ENCODE measurements around the gene TLR8.
"Not testable (repeated sequence)": the region's sequence is repeated elsewhere in the genome, so short reads cannot be mapped to it uniquely, and the experiment has no call there.

The TLR8 gene

DNA sequence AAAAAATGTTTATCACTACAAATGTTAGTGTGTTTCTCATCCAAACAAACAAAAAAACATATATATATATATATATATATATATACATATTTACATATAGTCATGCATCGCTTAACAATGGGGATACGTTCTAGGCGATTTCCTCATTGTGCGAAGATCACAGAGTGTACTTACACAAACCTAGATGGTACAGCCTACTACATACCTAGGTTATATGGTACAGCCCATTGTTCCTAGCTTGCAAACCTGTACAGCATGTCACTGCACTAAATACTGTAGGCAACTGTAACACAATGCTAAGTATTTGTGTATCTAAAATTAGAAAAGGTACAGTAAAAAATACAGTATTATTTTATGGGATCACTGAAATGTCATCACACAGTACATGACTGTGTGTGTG, 52.0 kb downstream of the TLR8 start:
- ATAC-seq = no peak
- TF ChIP-seq ARNTL (CRISPR knock-in tag; IDR thresholded peaks at IDR 0.05; ENCODE audit: borderline replicate concordance, low read depth) (no peak), CSDC2 (CRISPR knock-in tag; IDR thresholded peaks at IDR 0.05) (no peak), PPARA (CRISPR knock-in tag; IDR thresholded peaks at IDR 0.05; ENCODE audit: borderline replicate concordance) (no peak), TCF4 (CRISPR knock-in tag; IDR thresholded peaks at IDR 0.05; ENCODE audit: borderline replicate concordance) (no peak), GLIS3 (CRISPR knock-in tag; IDR thresholded peaks at IDR 0.05) (no peak), ZFP3 (CRISPR knock-in tag; IDR thresholded peaks at IDR 0.05) (no peak), ZC3H10 (CRISPR knock-in tag; IDR thresholded peaks at IDR 0.05) (no peak)

DNA sequence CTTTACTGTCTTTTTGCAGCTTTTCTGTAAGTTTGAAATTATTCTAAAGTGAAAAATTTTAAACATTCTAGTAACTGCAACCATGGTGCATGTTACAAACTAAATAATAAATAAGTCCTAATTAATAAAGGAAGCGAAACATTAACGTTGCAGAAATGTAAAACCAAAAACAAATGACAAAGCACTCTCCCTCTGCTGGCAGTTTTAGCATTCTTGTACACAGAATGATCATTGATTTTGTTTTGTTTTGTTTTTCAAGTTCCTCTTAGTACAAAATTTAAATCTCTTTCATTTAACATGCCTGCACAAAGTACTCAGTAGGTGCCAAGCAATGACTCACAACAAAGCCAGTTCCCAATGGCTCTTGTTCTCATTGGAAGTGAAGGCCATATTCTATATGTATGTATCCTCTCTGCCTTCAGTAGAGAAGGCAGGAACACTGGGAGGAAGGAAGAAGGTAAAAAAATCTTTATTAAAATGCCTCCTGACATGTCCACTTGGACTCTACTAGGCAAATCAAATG, 54.8 kb downstream of the TLR8 start:
- no peak; the same call in 2 of the 3 replicates for ATAC-seq
- TF ChIP-seq ZNF565 (CRISPR knock-in tag; conservative IDR thresholded peaks at IDR 0.05; ENCODE audit: low read depth) (no peak), POU6F1 (CRISPR knock-in tag; IDR thresholded peaks at IDR 0.05; ENCODE audit: borderline replicate concordance, low read depth) (no peak), TCF4 (CRISPR knock-in tag; IDR thresholded peaks at IDR 0.05; ENCODE audit: borderline replicate concordance) (no peak), PPARA (CRISPR knock-in tag; IDR thresholded peaks at IDR 0.05; ENCODE audit: borderline replicate concordance) (no peak), TOX (CRISPR knock-in tag; IDR thresholded peaks at IDR 0.05; ENCODE audit: borderline replicate concordance) (no peak), ZNF8 (CRISPR knock-in tag; IDR thresholded peaks at IDR 0.05) (no peak), OSR1 (CRISPR knock-in tag; IDR thresholded peaks at IDR 0.05) (no peak), CSDC2 (CRISPR knock-in tag; IDR thresholded peaks at IDR 0.05) (no peak), CREB5 (CRISPR knock-in tag; IDR thresholded peaks at IDR 0.05; ENCODE audit: low read depth) (no peak), ZNF70 (CRISPR knock-in tag; IDR thresholded peaks at IDR 0.05) (no peak), ISL1 (CRISPR knock-in tag; IDR thresholded peaks at IDR 0.05) (no peak), ZFP3 (CRISPR knock-in tag; IDR thresholded peaks at IDR 0.05) (no peak), TSHZ2 (CRISPR knock-in tag; IDR thresholded peaks at IDR 0.05) (no peak), ARNTL (CRISPR knock-in tag; IDR thresholded peaks at IDR 0.05; ENCODE audit: borderline replicate concordance, low read depth) (no peak)
- TF ChIP-seq, protein P1, sequence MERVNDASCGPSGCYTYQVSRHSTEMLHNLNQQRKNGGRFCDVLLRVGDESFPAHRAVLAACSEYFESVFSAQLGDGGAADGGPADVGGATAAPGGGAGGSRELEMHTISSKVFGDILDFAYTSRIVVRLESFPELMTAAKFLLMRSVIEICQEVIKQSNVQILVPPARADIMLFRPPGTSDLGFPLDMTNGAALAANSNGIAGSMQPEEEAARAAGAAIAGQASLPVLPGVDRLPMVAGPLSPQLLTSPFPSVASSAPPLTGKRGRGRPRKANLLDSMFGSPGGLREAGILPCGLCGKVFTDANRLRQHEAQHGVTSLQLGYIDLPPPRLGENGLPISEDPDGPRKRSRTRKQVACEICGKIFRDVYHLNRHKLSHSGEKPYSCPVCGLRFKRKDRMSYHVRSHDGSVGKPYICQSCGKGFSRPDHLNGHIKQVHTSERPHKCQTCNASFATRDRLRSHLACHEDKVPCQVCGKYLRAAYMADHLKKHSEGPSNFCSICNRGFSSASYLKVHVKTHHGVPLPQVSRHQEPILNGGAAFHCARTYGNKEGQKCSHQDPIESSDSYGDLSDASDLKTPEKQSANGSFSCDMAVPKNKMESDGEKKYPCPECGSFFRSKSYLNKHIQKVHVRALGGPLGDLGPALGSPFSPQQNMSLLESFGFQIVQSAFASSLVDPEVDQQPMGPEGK (CRISPR knock-in tag; IDR thresholded peaks at IDR 0.05; ENCODE audit: borderline replicate concordance) = no peak

DNA sequence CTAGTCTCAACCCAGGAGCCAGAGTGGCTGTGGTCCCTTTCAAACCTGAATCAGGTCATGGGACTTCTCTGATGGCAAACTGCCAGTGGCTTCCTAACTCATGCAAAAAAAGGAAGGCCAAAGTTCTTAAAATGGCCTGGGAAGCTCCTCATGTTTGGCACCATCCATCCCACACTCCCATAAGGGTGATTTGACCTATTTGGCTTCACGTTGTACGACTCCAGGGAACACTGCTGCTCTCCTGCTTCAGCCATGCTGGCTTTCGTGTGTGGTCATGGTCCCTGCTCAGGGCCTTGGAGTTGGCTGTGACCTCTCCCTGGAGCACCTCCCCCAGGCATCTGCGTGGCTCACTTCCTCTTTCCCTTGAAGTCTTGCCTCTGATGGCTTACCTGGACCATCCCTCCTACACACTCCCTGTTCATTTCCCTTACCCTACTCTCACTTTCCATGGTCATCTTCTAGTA, 55.7 kb downstream of the TLR8 start:
- no peak for ATAC-seq
- TF ChIP-seq, protein P2, sequence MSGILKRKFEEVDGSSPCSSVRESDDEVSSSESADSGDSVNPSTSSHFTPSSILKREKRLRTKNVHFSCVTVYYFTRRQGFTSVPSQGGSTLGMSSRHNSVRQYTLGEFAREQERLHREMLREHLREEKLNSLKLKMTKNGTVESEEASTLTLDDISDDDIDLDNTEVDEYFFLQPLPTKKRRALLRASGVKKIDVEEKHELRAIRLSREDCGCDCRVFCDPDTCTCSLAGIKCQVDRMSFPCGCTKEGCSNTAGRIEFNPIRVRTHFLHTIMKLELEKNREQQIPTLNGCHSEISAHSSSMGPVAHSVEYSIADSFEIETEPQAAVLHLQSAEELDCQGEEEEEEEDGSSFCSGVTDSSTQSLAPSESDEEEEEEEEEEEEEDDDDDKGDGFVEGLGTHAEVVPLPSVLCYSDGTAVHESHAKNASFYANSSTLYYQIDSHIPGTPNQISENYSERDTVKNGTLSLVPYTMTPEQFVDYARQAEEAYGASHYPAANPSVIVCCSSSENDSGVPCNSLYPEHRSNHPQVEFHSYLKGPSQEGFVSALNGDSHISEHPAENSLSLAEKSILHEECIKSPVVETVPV (CRISPR knock-in tag; IDR thresholded peaks at IDR 0.05) = no peak
- no peak for TF ChIP-seq ZFP3 (CRISPR knock-in tag; IDR thresholded peaks at IDR 0.05)
- TF ChIP-seq SNAI2 (CRISPR knock-in tag; IDR thresholded peaks at IDR 0.05) = no peak
- no peak for TF ChIP-seq ZNF8 (CRISPR knock-in tag; IDR thresholded peaks at IDR 0.05)

DNA sequence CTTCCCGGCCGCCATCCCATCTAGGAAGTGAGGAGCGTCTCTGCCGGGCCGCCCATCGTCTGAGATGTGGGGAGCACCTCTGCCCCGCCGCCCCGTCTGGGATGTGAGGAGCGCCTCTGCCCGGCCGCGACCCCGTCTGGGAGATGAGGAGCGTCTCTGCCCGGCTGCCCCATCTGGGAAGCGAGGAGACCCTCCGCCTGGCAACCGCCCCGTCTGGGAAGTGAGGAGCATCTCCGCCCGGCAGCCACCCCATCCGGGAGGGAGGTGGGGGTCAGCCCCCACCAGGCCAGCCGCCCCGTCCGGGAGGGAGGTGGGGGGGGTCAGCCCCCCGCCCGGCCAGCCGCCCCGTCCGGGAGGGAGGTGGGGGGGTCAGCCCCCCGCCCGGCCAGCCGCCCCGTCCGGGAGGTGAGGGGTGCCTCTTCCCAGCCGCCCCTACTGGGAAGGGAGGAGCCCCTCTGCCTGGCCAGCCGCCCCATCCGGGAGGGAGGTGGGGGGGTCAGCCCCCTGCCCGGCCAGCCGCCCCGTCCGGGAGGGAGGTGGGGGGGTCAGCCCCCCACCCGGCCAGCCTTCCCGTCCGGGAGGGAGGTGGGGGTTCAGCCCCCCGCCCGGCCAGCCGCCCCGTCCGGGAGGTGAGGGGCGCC, 56.9 kb downstream of the TLR8 start:
- ATAC-seq = not testable (repeated sequence)
